T47D (cell line): Measurements from ENCODE around the gene DCTN3.

Experiments
- DNase-seq, 2 experiments: peaks; one replicate each; pipeline versions ENCODE4 v3.0.0 to v3.0.0-alpha.2; 2011 to 2012; ENCODE audit warnings: low read depth in 1 of 2, low spot score in 1 of 2
- JUND ChIP-seq: IDR thresholded peaks from 2 replicates; pipeline ENCODE4 v1.6.1; 2012; ENCODE audit warnings: low read depth
- in situ Hi-C: cut with HindIII; loops from 2 replicates; pipeline ENCODE4 v1.10.0; 2016; ENCODE audit warnings: low sequenced_read_pairs, low pct_unique_long_range_greater_than_20kb

The DCTN3 gene

DNA sequence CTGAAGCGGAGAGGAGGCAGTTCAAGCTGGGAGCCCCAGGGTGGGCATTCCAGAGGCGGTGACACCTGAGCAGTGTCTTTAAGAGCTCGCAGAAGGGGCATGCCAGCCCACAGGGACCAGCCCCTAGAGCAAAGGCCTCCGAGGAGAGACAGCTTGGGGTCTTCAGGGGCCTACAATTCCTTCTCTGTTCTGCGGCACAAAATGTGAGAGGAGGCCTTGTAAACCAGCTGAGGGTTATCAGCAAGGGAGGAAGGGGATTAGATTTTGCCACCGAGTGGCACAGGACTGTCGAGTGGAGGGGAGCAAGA lies 17.8 kb upstream of the DCTN3 start:
- in situ Hi-C loops: no loop called here
- TF ChIP-seq JUND: no peak
- DNase-seq: no peak

DNA sequence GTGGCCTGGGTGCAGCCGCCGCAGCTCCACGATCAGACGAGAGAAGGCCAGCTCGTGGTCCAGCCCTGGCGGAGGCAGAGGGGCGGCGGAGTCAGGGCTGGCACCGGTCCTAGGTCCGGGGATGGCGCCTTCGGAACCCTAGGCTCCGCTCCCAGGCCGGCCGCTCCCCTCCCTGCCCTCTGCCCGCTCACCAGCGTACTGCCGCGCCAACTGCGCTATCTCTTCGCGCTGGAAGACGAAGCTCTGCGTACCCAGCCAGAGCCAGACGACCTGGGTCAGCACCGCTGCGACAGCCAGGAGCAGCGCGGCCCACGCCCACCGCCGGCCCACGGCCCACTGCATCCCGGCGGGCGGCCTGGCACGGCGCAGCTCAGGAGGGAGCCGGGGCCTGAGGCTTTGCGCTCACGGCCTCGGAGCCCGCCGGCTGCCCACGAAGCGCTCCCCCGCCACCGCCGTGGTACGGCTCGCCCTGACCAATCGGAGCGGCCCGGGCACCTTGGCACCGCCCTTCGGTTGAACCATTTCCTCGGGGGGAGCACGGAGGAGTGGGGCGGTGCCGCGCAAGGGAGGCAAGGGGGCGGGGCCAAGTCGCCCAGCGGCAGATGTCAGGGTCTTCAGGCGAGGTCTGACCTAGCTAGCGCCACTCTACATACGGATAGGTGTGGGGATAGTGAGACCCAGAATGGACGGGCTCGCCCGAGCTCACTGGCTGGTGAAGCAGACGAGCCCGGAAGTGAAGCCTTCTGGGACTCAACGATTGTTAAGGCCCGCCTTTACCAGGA lies 17.3 kb upstream of the DCTN3 start, which contains the start of gene SIGMAR1:
Gene SIGMAR1, minus strand, starts transcription at position 432 of the 782 bp plus-strand sequence. Its CDS starts 90 bp downstream, at position 342.
- TF ChIP-seq JUND: no peak
- DNase-seq: peak; percentile 69 to 93
- in situ Hi-C loops: no loop called here

DNA sequence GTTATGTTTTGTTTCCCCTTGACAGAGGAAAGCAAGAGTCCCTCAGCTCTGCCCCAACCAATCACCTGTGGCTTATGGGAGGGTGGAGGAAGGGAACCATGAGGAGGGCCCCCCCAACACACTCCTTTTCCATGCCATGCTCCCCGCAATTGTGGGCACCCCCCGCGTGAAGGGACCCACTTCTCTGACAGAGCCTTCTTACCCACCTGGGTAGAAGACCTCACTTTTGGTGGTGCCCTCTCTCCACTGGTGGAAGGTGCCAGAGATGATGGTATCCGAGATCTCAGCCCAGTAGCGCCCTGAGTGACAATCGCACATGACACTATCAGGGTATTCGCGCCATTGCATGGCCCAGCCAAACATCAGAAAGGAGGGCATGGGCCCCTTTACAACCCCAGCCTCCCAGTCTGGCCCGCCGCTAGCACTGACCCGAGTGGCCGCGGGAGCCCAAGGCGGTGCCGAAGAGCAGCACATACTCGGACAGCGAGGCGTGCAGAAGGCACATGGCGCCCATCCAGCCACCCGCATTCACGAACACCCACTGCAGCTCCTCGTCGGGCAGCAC lies 16.6 kb upstream of the DCTN3 start:
- in situ Hi-C loops: no loop called here
- no peak for DNase-seq
- TF ChIP-seq JUND: no peak

DNA sequence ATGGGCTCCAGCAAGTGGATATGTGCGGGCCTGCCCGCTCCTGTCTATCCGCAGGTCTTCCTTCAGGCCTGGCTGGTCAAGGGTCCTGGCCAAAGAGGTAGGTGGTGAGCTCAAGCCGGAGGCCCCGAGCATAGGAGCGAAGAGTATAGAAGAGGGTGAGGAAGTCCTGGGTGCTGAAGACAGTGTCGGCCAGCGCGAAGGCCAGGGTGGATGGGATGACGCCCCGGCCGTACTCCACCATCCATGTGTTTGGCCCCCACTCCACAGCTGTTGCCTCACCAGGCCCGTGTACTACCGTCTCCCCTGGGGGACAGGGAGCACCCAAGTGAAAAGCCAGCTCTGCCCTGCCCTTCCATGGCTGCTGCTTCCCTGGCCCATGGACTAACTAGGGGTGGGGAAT lies 15.3 kb upstream of the DCTN3 start:
- no peak for DNase-seq
- TF ChIP-seq JUND: no peak
- in situ Hi-C loops: no loop called here

DNA sequence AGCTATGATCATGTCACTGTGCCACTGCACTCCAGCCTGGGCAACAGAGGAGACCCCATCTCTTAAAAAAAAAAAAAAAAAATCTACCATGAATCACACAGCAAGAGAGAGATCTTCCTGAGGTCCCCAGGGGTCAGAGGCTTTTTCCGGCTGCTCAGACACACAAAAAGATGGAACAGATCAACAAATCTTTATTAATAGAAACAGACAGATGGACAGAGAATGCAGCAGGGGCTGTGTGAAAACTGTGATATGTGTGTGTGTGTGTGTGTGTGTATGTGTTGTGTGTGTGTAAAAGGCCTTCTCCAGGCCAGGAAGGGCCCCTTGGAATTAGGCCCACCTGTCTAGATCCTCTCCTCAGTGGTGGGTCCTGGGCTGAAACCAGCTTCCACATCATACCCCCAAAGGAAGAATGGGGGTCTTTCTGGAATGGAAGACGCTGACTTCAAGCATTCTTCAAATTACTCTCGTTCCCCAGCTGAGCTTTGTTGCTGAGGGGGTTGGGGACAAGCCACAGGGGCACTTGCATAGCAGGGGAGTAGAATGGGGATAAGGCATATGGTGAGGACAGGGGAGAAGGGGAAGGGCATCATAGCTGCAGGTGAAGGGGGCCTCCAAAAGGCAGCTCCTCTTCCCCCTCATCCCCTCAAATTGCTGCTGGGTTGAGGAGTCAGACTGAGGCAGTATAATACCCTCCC lies 14.4 kb upstream of the DCTN3 start:
- TF ChIP-seq JUND: no peak
- in situ Hi-C loops: no loop called here
- no peak for DNase-seq

DNA sequence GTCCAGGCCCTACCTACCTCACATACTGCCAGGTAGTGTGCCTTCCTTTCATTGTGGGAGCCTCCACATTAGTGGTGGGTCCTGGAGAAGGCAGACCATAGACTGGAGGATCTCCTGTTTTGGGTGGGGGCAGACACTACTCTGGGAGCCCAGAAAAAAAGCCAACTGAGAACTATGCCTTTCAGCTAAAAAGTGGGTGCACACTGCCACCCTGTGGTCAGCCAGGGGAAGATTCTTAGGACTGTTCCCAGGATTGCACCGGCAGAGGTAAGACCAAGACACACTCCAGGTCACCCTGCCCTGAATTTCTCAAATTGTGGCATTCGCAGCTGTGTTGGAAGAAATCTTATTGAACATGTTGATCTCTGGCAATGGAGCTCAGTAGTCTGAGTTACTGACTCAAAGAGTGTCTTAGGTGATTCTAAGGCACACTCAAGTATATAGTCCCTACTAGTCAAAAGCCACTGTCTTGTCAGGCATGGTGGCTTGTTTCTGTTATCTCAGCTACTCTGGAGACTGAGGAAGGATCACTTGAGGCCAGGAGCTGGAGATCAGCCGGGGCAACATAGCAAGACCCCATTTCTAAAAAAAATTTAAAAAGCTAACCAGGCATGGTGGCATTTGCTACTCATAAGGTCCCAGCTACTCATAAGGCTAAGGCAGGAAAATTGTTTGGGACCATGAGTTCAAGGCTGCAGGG lies 13.7 kb upstream of the DCTN3 start:
- no peak for TF ChIP-seq JUND
- peak; percentile 70 to 82 for DNase-seq
- in situ Hi-C loops: no loop called here

DNA sequence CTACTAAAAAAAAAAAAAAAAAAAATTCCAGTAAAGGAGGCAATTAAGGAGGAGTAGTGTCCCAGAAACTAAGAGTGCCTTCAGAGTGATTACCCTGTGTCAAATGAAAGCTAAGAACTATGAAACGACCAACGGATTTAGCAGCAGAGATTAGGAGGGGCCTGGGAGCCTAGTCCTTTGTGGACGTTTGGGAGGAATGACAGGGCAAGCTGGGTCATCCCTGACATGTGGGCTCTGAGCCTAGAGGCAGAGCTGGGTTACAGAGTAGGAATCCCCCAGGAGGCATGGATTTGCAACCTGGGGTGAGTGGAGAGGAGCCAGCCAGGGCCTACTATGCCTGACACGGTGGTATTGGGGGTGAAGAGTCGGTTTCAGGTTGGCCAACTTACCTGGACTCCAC lies 12.9 kb upstream of the DCTN3 start:
- DNase-seq: no peak
- in situ Hi-C loops: no loop called here
- no peak for TF ChIP-seq JUND

DNA sequence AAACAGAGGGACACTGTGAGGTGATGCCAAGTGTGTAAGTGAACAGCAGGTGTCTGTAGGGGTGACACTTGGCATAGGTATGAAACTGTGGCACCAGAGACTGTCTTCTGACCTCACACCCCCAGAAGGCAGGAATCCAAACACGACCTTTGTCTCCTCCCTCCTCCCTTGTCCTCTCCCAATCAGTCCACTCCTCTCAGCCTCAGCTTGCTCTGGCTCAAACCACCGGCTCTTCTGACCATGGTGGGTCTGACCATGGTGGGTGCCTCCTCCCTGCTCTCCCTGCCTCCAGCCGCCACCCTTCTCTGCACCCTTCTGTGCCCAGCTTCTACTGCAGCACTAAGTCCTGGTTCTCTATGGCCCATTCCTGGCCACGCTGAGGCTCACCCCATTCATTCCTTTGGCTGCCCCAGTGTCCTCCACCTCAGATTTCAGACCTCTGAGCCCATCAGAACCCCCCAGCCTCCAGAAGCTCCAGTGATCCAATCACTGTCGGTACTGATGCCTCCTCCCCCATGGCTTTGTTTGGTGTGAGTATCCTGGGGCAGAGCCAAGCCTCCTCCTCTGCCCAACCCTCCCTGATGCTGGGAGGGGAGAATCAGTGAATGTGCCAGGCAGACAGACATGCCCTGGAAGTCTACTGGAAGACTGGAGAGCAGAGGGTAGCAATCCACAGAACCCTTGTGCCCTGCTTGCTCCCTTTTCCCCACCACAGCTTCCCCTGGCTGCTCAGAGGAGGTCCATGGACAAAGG lies 10.3 kb upstream of the DCTN3 start:
- no peak for TF ChIP-seq JUND
- peak in 1 of 2 experiments; percentile 28 for DNase-seq
- in situ Hi-C loops: no loop called here

DNA sequence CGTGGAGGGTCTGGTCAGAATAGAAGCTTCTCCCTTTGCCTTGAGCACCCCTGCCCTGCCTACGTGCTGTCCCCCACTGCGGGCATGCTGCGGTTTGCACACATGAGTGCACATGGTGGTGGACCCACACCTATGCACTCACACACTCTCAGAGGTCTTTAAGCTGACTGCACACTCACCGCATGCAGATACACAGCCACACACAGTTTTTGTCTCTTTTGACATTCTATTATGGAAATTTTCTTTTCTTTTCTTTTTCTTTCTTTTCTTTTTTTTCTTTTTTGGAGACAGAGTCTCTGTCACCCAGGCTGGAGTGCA lies 9.2 kb upstream of the DCTN3 start:
- DNase-seq: no peak
- no peak for TF ChIP-seq JUND
- in situ Hi-C loops: no loop called here

DNA sequence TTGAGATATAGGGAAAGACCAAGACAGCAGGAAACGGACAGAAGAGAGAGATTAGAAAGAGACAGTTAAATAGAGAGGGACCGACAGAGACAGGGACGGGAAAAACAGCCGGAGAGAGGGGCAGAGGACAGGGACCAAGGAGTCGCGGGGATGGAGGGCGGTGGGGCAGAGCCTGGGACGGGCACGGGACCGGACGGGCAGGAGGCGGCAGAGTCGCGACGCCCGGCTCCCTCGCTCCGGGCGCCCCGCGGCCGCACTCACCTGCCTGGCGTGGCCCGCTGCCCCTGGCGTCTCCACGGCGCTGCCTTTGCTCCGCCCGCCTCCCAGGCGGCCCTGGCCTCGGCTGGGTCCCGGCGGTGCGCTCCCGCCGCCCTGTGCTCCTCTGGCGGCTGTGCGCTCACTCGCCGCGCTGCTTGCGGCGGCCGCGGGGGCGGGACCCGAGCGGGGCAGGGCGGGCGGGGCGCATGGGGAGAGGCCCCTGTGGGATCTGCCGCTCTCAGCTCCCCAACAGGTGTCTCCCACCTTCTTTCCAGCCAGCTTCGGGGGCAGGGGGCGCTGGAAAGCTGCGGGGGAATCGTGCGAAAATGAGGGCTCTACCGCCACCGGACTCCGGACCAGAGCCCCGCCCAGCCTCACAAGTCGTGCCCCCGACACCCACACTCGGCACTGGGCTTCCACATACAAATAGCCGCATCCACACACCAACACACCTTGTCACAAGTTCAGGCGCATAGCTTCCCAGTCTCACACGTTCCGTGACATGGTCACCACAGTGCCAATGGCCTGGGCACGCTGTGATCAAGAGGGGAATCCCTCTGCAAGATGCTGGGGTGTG lies 8.6 kb upstream of the DCTN3 start, which contains the start of gene ARID3C:
Gene ARID3C, minus strand, starts transcription at position 411 of the 835 bp plus-strand sequence. CDS start 1,052 bp downstream, outside the sequence.
- DNase-seq: peak; percentile 57 to 58
- in situ Hi-C loops: no loop called here
- TF ChIP-seq JUND: no peak
